GM12875 (cell line): Measurements from ENCODE around the gene SRGAP1.

Source experiments
- H3K4me3 ChIP-seq: one replicate; pipeline ENCODE4 v1.5.1; 2011; ENCODE audit warnings: low read depth, low read length, control low read depth
- TF ChIP-seq, protein P1 (sequence below): IDR thresholded peaks from 2 replicates; pipeline ENCODE4 v1.5.1; 2011; ENCODE audit warnings: low read depth, mild to moderate bottlenecking, control low read depth, inconsistent platforms, low read length, moderate library complexity, borderline replicate concordance; ENCODE audit not compliant: insufficient read depth

SRGAP1 gene

DNA sequence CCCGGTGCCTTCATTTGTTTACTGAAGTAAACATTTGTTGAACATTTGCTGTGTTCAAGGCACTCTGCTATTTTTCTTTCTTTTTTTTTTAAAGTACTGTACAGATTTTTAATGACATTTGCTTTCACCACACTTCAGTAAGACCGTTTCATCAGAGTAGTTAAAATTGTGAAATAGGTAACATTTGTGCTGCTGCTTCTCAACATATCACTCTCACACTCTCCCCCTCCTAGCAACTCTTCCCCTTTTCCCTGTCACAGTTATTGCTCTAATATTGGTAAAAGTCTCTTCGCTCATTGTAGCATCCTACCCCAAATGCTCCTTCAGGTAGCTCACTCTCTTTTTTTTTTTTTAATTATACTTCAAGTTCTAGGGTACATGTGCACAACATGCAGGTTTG is 49.6 kb downstream of the SRGAP1 start:
- TF ChIP-seq, protein P1, sequence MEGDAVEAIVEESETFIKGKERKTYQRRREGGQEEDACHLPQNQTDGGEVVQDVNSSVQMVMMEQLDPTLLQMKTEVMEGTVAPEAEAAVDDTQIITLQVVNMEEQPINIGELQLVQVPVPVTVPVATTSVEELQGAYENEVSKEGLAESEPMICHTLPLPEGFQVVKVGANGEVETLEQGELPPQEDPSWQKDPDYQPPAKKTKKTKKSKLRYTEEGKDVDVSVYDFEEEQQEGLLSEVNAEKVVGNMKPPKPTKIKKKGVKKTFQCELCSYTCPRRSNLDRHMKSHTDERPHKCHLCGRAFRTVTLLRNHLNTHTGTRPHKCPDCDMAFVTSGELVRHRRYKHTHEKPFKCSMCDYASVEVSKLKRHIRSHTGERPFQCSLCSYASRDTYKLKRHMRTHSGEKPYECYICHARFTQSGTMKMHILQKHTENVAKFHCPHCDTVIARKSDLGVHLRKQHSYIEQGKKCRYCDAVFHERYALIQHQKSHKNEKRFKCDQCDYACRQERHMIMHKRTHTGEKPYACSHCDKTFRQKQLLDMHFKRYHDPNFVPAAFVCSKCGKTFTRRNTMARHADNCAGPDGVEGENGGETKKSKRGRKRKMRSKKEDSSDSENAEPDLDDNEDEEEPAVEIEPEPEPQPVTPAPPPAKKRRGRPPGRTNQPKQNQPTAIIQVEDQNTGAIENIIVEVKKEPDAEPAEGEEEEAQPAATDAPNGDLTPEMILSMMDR, result no peak
- H3K4me3 ChIP-seq, result no peak overlapping the region

DNA sequence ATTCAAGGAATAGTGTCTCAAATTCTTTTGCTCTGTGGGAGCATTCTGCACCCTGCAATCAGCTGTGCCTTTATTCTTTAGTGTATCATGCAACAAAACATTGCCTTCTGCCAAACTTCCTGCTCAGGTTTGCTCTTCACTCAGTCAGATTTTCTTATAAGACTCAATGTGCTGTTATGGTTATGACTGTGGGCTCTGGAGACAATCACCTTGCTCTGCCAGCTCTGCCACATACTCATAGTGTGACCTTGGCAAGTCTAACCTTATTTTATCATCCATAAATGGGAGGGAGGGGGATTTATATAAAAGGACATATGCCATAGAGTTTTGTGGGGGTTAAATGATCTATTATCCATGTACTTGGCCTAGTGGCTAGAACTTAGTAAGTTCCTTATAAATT is 51.3 kb downstream of the SRGAP1 start:
- TF ChIP-seq, protein P1, result no peak

DNA sequence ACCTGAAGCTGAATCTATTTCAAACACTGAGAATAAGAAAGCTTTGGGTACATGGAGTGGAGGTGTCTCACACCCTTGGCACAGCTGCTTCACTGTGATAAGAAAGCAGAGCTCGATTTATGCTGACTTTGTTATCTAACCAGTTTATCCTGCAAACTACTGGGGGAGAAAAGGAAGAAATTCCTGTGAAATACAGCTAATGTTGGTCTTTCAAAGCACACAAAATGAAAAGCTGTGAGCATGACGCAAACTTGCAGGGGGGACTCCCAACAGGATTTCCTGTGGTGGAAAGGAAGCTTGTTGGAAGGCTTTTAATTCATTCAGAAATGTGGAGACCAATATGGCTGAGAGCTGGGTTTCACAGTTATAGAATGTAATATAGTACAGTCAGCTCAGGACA is 53.4 kb downstream of the SRGAP1 start:
- TF ChIP-seq, protein P1, result no peak
- H3K4me3 ChIP-seq, result no peak overlapping the region

More for the DNA sequence above, 51.3 kb downstream of the SRGAP1 start:
- H3K4me3 ChIP-seq, result no peak overlapping the region

DNA sequence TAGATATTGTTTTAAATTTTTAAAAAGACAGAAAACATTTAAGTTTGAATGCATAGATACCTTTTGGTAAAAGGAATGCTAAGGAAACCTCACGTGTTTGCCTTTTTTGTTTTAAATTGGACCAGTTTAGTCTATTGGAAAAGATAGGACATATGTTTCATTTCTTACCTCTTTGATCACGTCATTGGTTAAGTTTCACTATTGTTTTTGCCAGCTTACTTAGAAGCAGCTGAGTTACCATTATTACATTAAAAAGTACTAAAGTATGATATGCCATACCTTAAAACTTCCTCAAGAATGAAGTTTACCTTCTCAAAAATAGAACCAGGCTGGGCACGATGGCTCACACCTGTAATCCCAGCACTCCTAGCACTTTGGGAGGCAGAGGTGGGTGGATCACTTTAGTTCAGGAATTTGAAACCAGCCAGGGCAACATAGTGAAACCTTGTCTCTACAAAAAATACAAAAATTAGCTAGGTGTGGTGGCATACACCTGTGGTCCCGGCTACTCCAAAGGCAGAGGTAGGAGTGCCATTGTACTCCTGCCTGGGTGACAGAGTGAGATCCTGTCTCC is 54.4 kb downstream of the SRGAP1 start:
- H3K4me3 ChIP-seq, result no peak overlapping the region
- TF ChIP-seq, protein P1, result no peak

DNA sequence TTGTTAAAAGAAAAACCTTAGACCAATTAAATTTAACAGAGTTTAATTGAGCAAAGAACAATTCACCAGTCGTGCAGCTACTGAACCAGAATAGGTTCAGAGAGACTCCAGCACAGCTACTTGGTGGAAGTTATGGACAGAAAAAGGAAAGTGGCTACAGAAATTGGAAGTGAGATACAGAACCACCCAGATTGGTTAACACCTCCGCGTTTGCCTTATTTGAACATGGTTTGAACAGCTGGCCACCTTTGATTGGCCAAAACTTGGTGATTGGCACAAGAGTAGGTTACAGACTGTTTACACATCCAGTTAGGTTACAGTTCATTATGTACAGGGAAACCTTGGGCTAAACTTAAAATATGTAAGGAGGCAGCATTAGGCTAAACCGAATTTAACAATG is 54.9 kb downstream of the SRGAP1 start:
- TF ChIP-seq, protein P1, result no peak
- no peak overlapping the region for H3K4me3 ChIP-seq

DNA sequence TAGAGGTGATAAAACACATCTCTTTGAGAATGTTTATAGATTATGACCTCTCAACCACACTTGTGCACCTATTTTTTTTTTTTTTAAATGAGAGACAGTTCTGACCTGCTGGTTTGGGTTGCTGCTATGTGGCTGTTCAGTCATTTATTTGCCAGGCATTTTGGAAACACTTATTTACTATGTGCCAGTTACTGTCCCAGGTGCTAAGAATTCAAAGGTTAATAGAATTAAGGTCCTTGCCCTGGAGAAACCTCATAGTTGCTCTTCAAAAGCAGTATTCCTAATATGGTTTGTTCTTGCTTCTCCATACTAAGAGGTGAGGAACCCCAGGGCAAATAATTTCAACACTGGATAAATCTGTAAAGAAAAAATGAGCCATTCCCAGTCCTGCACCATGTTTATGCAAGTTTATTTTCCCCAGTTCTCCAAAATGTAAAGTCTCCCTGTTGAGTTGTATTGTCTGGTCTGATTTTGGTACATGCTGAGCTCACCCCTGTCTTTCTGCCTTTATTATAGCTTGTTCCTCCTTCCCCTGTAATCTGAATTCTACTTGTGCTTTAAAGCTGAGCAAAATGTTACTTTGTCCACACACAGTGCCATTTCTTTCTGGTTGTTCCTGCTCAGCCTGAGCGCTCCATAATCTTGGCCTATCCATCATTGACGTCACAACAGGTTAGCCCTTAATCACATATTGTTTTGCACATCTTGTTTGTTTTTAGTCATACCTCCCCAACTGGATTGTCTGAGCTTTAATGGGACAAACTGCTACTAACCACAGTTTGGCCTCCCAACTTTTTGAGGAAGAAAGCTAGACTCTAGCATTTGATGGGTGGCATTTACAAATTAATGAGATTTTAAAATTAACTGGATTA is 56.7 kb downstream of the SRGAP1 start:
- H3K4me3 ChIP-seq, result no peak overlapping the region
- TF ChIP-seq, protein P1, result no peak

DNA sequence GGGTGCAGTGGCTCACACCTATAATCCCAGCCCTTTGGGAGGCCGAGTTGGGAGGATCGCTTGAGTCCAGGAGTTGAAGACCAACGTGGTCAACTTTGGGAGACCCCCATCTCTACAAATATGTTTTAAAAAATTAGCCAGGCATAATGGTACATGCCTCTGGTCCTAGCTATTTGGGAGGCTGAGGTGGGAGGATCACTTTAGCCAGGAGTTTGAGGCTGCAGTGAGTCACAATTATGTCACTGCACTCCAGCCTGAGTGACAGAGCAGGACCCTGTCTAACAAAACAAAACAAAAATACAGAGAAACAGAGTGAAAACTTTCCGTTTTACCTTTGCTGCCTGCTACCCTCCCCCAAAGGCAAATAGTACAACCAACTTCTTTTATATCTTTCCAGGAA is 60.2 kb downstream of the SRGAP1 start:
- H3K4me3 ChIP-seq, result no peak overlapping the region
- TF ChIP-seq, protein P1, result no peak
